WTC11 (cell line): Measurements from ENCODE around the gene RNF224. TPM values are rescaled to one million over a fixed set of nuclear protein-coding genes. Genes with fewer than 3 reads are reported as not detected.

Experiments
- ATAC-seq: fragments of 200-7000 bp; cut with Tn5 transposase; 2 replicates; pipeline ENCODE4 v1.10.0; 2021; ENCODE audit warnings: mild to moderate bottlenecking, moderate library complexity
- CTCF ChIA-PET: fragments of 300-600 bp; sonication (Branson Sonifier 250); formaldehyde crosslinking; loops from one replicate; lab custom pipeline; 2021; ENCODE audit warnings: antibody characterized with exemption; lab: Charles Lee
- POLR2A ChIA-PET: fragments of 350-600 bp; sonication (Branson Sonifier 250); formaldehyde crosslinking; loops from one replicate; lab custom pipeline; 2021; ENCODE audit warnings: antibody characterized with exemption; lab: Charles Lee
- DNase-seq: peaks from one replicate; pipeline ENCODE4 v3.0.0; 2021; ENCODE audit warnings: low spot score
- H3K27ac Mint-ChIP-seq: 2 replicates; pipeline ENCODE4 v1.8.0; 2021; ENCODE audit warnings: mixed read lengths
- H3K27me3 Mint-ChIP-seq: 2 replicates; pipeline ENCODE4 v1.8.0; 2021; ENCODE audit warnings: low read depth, mild to moderate bottlenecking, moderate library complexity, mixed read lengths
- H3K36me3 Mint-ChIP-seq: 2 replicates; pipeline ENCODE4 v1.8.0; 2021; ENCODE audit warnings: mixed read lengths
- H3K4me1 Mint-ChIP-seq: 2 replicates; pipeline ENCODE4 v1.8.0; 2022; ENCODE audit warnings: mixed read lengths
- H3K4me3 Mint-ChIP-seq: 2 replicates; pipeline ENCODE4 v1.8.0; 2021; ENCODE audit warnings: mild to moderate bottlenecking, moderate library complexity, mixed read lengths
- H3K9me3 Mint-ChIP-seq: 2 replicates; pipeline ENCODE4 v1.8.0; 2021; ENCODE audit warnings: mixed read lengths
- CREB1 ChIP-seq: sonication (generic); formaldehyde crosslinking; IDR thresholded peaks from 2 replicates; pipeline ENCODE4 v1.8.0; 2023; ENCODE audit warnings: mild to moderate bottlenecking, missing genetic modification reagents
- MXD4 ChIP-seq: fragments of 250-450 bp; sonication (Bioruptor Pico); IDR thresholded peaks from 2 replicates; pipeline ENCODE4 v1.8.0; 2021; ENCODE audit warnings: mild to moderate bottlenecking, moderate library complexity, borderline replicate concordance
- NFYB ChIP-seq: sonication (generic); formaldehyde crosslinking; conservative IDR thresholded peaks from 2 replicates; pipeline ENCODE4 v1.8.0; 2022; ENCODE audit warnings: low read depth, missing genetic modification reagents
- NR1H2 ChIP-seq: sonication (generic); formaldehyde crosslinking; IDR thresholded peaks from 2 replicates; pipeline ENCODE4 v1.9.0; 2021; ENCODE audit warnings: mild to moderate bottlenecking, moderate library complexity, missing genetic modification reagents
- RORB ChIP-seq: fragments of 250-450 bp; sonication (Bioruptor Pico); IDR thresholded peaks from 2 replicates; pipeline ENCODE4 v1.9.0; 2021; ENCODE audit warnings: mild to moderate bottlenecking
- SMAD4 ChIP-seq: sonication (generic); formaldehyde crosslinking; IDR thresholded peaks from 2 replicates; pipeline ENCODE4 v1.8.0; 2022; ENCODE audit warnings: mild to moderate bottlenecking, missing genetic modification reagents
- SOX15 ChIP-seq: fragments of 250-450 bp; sonication (Bioruptor Pico); IDR thresholded peaks from 2 replicates; pipeline ENCODE4 v1.9.0; 2021; ENCODE audit warnings: mild to moderate bottlenecking
- SP1 ChIP-seq: sonication (generic); formaldehyde crosslinking; conservative IDR thresholded peaks from 2 replicates; pipeline ENCODE4 v1.8.1; 2022; ENCODE audit warnings: missing genetic modification reagents
- TCF7 ChIP-seq: sonication (generic); formaldehyde crosslinking; IDR thresholded peaks from 2 replicates; pipeline ENCODE4 v1.8.0; 2022; ENCODE audit warnings: mild to moderate bottlenecking, low read depth, missing genetic modification reagents, moderate library complexity
- total RNA-seq: library from RNA; stranded (reverse); gene quantifications from 3 replicates; pipeline ENCODE4 v1.2.3, GENCODE V29; 2021
- TF ChIP-seq, protein P1 (sequence below): sonication (generic); formaldehyde crosslinking; IDR thresholded peaks from 2 replicates; pipeline ENCODE4 v1.8.0; 2022; ENCODE audit warnings: missing genetic modification reagents
- TF ChIP-seq, protein P2 (sequence below): sonication (generic); formaldehyde crosslinking; IDR thresholded peaks from 2 replicates; pipeline ENCODE4 v1.8.0; 2023; ENCODE audit warnings: missing genetic modification reagents, mild to moderate bottlenecking, borderline replicate concordance
- TF ChIP-seq, protein P3 (sequence below): sonication (generic); formaldehyde crosslinking; IDR thresholded peaks from 2 replicates; pipeline ENCODE4 v1.8.1; 2023; ENCODE audit warnings: mild to moderate bottlenecking, moderate library complexity, missing genetic modification reagents
- TF ChIP-seq, protein P4 (sequence below): sonication (generic); formaldehyde crosslinking; conservative IDR thresholded peaks from 2 replicates; pipeline ENCODE4 v1.8.1; 2022; ENCODE audit warnings: mild to moderate bottlenecking, missing genetic modification reagents
- TF ChIP-seq, protein P5 (sequence below): sonication (generic); formaldehyde crosslinking; IDR thresholded peaks from 2 replicates; pipeline ENCODE4 v1.8.1; 2023; ENCODE audit warnings: mild to moderate bottlenecking, missing genetic modification reagents, moderate library complexity
- TF ChIP-seq, protein P6 (sequence below): fragments of 250-450 bp; sonication (Bioruptor Pico); IDR thresholded peaks from 2 replicates; pipeline ENCODE4 v1.9.0; 2021; ENCODE audit warnings: mild to moderate bottlenecking
- TF ChIP-seq, protein P7 (sequence below): sonication (generic); formaldehyde crosslinking; IDR thresholded peaks from 2 replicates; pipeline ENCODE4 v1.8.1; 2022; ENCODE audit warnings: low read depth, mild to moderate bottlenecking, moderate library complexity, missing genetic modification reagents, borderline replicate concordance
- TF ChIP-seq, protein P8 (sequence below): fragments of 200-600 bp; IDR thresholded peaks from 2 replicates; pipeline ENCODE4 v1.8.0; 2022; ENCODE audit warnings: antibody characterized with exemption
- TF ChIP-seq, protein P9 (sequence below): sonication (generic); formaldehyde crosslinking; IDR thresholded peaks from 2 replicates; pipeline ENCODE4 v1.8.0; 2022; ENCODE audit warnings: mild to moderate bottlenecking, missing genetic modification reagents
- TF ChIP-seq, protein P10 (sequence below): sonication (generic); formaldehyde crosslinking; IDR thresholded peaks from 2 replicates; pipeline ENCODE4 v1.8.1; 2023; ENCODE audit warnings: mild to moderate bottlenecking, missing genetic modification reagents

Gene RNF224
- total RNA-seq, 1 experiment from 2014 or later, result 0.59 TPM

DNA sequence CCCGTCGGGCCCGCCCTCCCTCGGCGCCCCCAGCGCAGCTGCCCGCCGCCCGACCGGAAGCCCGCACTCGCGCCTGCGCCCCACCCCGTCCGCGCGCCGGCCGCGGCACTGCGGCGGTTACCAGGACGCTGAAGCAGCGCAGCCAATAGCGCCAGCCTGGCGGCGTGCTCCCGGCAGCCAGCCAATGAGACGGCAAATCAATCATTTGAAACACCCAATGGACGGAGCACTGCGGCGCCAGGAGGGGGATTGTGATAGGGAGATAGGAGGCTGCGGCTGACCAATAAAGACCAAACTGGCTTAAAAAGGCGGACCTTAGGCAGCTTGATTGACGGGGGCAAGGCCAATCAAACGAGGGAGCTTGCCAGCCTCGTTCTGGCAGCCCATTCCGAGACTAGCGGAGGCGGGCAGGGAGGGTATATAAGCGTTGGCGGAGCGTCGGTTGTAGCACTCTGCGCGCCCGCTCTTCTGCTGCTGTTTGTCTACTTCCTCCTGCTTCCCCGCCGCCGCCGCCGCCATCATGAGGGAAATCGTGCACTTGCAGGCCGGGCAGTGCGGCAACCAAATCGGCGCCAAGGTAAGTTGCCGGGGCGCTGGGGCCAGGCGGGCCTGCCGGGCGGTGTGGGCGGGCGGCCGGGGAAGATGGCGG is 13.7 kb downstream of the RNF224 start, which contains the start of gene TUBB4B:
TUBB4B (plus strand) TSS at position 447 of the 649 bp plus-strand sequence; CDS start at position 521, 74 bp downstream.
- Mint-ChIP-seq H3K9me3 (no peaks in the 10 kb centered on the region), H3K4me1 (peaks cover 39% of the 10 kb centered on the region), H3K27me3 (no peaks in the 10 kb centered on the region), H3K27ac (peak within 1 kb of the TSS; percentile 87; the same call in 1 of the 2 replicates), H3K4me3 (peak within 1 kb of the TSS; percentile 81), H3K36me3 (peaks cover 20% of the 10 kb centered on the region)
- ChIA-PET POLR2A (interaction anchor here (0.6 to 1.8 kb wide), 29 partner anchors 12 to 653 kb away, joined by 3 to 30 read pairs (median 4); partner anchors contain the start of genes LRRC26, MAN1B1, NELFB and NRARP), CTCF (interaction anchor here (0.7 to 2.4 kb wide), 27 partner anchors 11 to 212 kb away, joined by 3 to 14 read pairs (median 4); partner anchors contain the start of genes CYSRT1, EXD3, MAN1B1 and NOXA1)
- ATAC-seq, result peak; percentile 80
- DNase-seq, result peak; percentile 98
- TF ChIP-seq, protein P1, sequence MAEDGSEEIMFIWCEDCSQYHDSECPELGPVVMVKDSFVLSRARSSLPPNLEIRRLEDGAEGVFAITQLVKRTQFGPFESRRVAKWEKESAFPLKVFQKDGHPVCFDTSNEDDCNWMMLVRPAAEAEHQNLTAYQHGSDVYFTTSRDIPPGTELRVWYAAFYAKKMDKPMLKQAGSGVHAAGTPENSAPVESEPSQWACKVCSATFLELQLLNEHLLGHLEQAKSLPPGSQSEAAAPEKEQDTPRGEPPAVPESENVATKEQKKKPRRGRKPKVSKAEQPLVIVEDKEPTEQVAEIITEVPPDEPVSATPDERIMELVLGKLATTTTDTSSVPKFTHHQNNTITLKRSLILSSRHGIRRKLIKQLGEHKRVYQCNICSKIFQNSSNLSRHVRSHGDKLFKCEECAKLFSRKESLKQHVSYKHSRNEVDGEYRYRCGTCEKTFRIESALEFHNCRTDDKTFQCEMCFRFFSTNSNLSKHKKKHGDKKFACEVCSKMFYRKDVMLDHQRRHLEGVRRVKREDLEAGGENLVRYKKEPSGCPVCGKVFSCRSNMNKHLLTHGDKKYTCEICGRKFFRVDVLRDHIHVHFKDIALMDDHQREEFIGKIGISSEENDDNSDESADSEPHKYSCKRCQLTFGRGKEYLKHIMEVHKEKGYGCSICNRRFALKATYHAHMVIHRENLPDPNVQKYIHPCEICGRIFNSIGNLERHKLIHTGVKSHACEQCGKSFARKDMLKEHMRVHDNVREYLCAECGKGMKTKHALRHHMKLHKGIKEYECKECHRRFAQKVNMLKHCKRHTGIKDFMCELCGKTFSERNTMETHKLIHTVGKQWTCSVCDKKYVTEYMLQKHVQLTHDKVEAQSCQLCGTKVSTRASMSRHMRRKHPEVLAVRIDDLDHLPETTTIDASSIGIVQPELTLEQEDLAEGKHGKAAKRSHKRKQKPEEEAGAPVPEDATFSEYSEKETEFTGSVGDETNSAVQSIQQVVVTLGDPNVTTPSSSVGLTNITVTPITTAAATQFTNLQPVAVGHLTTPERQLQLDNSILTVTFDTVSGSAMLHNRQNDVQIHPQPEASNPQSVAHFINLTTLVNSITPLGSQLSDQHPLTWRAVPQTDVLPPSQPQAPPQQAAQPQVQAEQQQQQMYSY (CRISPR knock-in tag), result no peak
- TF ChIP-seq, protein P2, sequence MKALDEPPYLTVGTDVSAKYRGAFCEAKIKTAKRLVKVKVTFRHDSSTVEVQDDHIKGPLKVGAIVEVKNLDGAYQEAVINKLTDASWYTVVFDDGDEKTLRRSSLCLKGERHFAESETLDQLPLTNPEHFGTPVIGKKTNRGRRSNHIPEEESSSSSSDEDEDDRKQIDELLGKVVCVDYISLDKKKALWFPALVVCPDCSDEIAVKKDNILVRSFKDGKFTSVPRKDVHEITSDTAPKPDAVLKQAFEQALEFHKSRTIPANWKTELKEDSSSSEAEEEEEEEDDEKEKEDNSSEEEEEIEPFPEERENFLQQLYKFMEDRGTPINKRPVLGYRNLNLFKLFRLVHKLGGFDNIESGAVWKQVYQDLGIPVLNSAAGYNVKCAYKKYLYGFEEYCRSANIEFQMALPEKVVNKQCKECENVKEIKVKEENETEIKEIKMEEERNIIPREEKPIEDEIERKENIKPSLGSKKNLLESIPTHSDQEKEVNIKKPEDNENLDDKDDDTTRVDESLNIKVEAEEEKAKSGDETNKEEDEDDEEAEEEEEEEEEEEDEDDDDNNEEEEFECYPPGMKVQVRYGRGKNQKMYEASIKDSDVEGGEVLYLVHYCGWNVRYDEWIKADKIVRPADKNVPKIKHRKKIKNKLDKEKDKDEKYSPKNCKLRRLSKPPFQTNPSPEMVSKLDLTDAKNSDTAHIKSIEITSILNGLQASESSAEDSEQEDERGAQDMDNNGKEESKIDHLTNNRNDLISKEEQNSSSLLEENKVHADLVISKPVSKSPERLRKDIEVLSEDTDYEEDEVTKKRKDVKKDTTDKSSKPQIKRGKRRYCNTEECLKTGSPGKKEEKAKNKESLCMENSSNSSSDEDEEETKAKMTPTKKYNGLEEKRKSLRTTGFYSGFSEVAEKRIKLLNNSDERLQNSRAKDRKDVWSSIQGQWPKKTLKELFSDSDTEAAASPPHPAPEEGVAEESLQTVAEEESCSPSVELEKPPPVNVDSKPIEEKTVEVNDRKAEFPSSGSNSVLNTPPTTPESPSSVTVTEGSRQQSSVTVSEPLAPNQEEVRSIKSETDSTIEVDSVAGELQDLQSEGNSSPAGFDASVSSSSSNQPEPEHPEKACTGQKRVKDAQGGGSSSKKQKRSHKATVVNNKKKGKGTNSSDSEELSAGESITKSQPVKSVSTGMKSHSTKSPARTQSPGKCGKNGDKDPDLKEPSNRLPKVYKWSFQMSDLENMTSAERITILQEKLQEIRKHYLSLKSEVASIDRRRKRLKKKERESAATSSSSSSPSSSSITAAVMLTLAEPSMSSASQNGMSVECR (CRISPR knock-in tag), result peak; percentile 85; the same call in 1 of the 2 replicates
- TF ChIP-seq, protein P3, sequence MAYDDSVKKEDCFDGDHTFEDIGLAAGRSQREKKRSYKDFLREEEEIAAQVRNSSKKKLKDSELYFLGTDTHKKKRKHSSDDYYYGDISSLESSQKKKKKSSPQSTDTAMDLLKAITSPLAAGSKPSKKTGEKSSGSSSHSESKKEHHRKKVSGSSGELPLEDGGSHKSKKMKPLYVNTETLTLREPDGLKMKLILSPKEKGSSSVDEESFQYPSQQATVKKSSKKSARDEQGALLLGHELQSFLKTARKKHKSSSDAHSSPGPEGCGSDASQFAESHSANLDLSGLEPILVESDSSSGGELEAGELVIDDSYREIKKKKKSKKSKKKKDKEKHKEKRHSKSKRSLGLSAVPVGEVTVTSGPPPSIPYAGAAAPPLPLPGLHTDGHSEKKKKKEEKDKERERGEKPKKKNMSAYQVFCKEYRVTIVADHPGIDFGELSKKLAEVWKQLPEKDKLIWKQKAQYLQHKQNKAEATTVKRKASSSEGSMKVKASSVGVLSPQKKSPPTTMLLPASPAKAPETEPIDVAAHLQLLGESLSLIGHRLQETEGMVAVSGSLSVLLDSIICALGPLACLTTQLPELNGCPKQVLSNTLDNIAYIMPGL (CRISPR knock-in tag), result no peak
- TF ChIP-seq, protein P4, sequence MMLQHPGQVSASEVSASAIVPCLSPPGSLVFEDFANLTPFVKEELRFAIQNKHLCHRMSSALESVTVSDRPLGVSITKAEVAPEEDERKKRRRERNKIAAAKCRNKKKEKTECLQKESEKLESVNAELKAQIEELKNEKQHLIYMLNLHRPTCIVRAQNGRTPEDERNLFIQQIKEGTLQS, result no peak
- TF ChIP-seq NFYB (CRISPR knock-in tag), result peak; percentile 100
- no peak for TF ChIP-seq MXD4 (CRISPR knock-in tag)
- TF ChIP-seq, protein P5, sequence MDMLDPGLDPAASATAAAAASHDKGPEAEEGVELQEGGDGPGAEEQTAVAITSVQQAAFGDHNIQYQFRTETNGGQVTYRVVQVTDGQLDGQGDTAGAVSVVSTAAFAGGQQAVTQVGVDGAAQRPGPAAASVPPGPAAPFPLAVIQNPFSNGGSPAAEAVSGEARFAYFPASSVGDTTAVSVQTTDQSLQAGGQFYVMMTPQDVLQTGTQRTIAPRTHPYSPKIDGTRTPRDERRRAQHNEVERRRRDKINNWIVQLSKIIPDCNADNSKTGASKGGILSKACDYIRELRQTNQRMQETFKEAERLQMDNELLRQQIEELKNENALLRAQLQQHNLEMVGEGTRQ, result no peak
- no peak for TF ChIP-seq TCF7 (CRISPR knock-in tag)
- peak; percentile 72 for TF ChIP-seq SP1 (CRISPR knock-in tag)
- TF ChIP-seq SMAD4, result no peak
- no peak for TF ChIP-seq CREB1 (CRISPR knock-in tag)
- TF ChIP-seq RORB (CRISPR knock-in tag), result peak; percentile 96
- TF ChIP-seq, protein P6, sequence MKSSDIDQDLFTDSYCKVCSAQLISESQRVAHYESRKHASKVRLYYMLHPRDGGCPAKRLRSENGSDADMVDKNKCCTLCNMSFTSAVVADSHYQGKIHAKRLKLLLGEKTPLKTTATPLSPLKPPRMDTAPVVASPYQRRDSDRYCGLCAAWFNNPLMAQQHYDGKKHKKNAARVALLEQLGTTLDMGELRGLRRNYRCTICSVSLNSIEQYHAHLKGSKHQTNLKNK, result no peak
- TF ChIP-seq, protein P7, sequence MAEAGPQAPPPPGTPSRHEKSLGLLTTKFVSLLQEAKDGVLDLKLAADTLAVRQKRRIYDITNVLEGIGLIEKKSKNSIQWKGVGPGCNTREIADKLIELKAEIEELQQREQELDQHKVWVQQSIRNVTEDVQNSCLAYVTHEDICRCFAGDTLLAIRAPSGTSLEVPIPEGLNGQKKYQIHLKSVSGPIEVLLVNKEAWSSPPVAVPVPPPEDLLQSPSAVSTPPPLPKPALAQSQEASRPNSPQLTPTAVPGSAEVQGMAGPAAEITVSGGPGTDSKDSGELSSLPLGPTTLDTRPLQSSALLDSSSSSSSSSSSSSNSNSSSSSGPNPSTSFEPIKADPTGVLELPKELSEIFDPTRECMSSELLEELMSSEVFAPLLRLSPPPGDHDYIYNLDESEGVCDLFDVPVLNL (CRISPR knock-in tag), result 0 out of 2 replicates have a peak, but pooled peaks have one; percentile 13
- TF ChIP-seq SOX15 (CRISPR knock-in tag), result no peak
- no peak for TF ChIP-seq NR1H2 (CRISPR knock-in tag)
- TF ChIP-seq, protein P8, sequence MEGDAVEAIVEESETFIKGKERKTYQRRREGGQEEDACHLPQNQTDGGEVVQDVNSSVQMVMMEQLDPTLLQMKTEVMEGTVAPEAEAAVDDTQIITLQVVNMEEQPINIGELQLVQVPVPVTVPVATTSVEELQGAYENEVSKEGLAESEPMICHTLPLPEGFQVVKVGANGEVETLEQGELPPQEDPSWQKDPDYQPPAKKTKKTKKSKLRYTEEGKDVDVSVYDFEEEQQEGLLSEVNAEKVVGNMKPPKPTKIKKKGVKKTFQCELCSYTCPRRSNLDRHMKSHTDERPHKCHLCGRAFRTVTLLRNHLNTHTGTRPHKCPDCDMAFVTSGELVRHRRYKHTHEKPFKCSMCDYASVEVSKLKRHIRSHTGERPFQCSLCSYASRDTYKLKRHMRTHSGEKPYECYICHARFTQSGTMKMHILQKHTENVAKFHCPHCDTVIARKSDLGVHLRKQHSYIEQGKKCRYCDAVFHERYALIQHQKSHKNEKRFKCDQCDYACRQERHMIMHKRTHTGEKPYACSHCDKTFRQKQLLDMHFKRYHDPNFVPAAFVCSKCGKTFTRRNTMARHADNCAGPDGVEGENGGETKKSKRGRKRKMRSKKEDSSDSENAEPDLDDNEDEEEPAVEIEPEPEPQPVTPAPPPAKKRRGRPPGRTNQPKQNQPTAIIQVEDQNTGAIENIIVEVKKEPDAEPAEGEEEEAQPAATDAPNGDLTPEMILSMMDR, result no peak
- TF ChIP-seq, protein P9, sequence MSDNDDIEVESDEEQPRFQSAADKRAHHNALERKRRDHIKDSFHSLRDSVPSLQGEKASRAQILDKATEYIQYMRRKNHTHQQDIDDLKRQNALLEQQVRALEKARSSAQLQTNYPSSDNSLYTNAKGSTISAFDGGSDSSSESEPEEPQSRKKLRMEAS (CRISPR knock-in tag), result no peak
- TF ChIP-seq, protein P10, sequence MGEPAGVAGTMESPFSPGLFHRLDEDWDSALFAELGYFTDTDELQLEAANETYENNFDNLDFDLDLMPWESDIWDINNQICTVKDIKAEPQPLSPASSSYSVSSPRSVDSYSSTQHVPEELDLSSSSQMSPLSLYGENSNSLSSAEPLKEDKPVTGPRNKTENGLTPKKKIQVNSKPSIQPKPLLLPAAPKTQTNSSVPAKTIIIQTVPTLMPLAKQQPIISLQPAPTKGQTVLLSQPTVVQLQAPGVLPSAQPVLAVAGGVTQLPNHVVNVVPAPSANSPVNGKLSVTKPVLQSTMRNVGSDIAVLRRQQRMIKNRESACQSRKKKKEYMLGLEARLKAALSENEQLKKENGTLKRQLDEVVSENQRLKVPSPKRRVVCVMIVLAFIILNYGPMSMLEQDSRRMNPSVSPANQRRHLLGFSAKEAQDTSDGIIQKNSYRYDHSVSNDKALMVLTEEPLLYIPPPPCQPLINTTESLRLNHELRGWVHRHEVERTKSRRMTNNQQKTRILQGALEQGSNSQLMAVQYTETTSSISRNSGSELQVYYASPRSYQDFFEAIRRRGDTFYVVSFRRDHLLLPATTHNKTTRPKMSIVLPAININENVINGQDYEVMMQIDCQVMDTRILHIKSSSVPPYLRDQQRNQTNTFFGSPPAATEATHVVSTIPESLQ (CRISPR knock-in tag), result no peak
